ENCODE results near the gene NCAM2. TPM values are rescaled to one million over a fixed set of nuclear protein-coding genes. Genes with fewer than 3 reads are reported as not detected.

The NCAM2 gene
- total and polyA plus RNA-seq, 10 donors = 0.09 to 5.7 (median 1.0) TPM

GRCh38 chr21:21103692-21104091, 105.5 kb downstream of the NCAM2 start:
- Histone ChIP-seq H3K9me3 (no peaks in the 10 kb centered on the region), H3K36me3 (no peaks in the 10 kb centered on the region), H3K4me3 (no peak overlapping the region), H3K4me1 (no peaks in the 10 kb centered on the region), H3K27ac (no peak overlapping the region), H3K27me3 (replicated peaks in 1 of 7) (no peaks in the 10 kb centered on the region)
- DNase-seq = no peak
- intact Hi-C loops (cut with DNase I; ENCODE audit: low total_unique reads) = no loop called here
- WGBS, 5 donors = 69 to 87% (median 79%) methylated on average over 3 of the region's 3 CpGs
- no peak for TF ChIP-seq POLR2A (IDR thresholded peaks at IDR 0.05)
- no peak for TF ChIP-seq CTCF (IDR thresholded peaks at IDR 0.05 in 8 of 11, conservative IDR thresholded peaks at IDR 0.05 in 3 of 11)
- TF ChIP-seq POLR2AphosphoS5 (IDR thresholded peaks at IDR 0.05) = no peak

GRCh38 chr21:21109736-21110135, 111.5 kb downstream of the NCAM2 start:
- Histone ChIP-seq H3K9me3 (no peaks in the 10 kb centered on the region), H3K27me3 (replicated peaks in 1 of 7) (no peaks in the 10 kb centered on the region), H3K4me1 (no peaks in the 10 kb centered on the region), H3K4me3 (no peak overlapping the region), H3K36me3 (no peaks in the 10 kb centered on the region), H3K27ac (no peak overlapping the region)
- WGBS, 5 donors = 69 to 81% (median 80%) methylated on average over 4 of the region's 4 CpGs
- TF ChIP-seq POLR2AphosphoS5 (IDR thresholded peaks at IDR 0.05) = no peak
- no peak for TF ChIP-seq CTCF (IDR thresholded peaks at IDR 0.05 in 8 of 11, conservative IDR thresholded peaks at IDR 0.05 in 3 of 11)
- TF ChIP-seq POLR2A (IDR thresholded peaks at IDR 0.05) = no peak
- intact Hi-C loops (cut with DNase I; ENCODE audit: low total_unique reads) = no loop called here
- DNase-seq = no peak

- intact Hi-C loops (cut with DNase I; ENCODE audit: low total_unique reads) = no loop called here
- H3K9me3 ChIP-seq = no peaks in the 10 kb centered on the region
- TF ChIP-seq CTCF (IDR thresholded peaks at IDR 0.05 in 8 of 11, conservative IDR thresholded peaks at IDR 0.05 in 3 of 11) (no peak), POLR2AphosphoS5 (IDR thresholded peaks at IDR 0.05) (no peak), POLR2A (IDR thresholded peaks at IDR 0.05) (no peak)
- H3K27me3 ChIP-seq (replicated peaks in 1 of 7) = no peaks in the 10 kb centered on the region
- 75 to 88% (median 80%) methylated on average over 8 of the region's 8 CpGs for WGBS, 5 donors
- no peaks in the 10 kb centered on the region for H3K36me3 ChIP-seq
- H3K27ac ChIP-seq = no peak overlapping the region
- H3K4me1 ChIP-seq = no peaks in the 10 kb centered on the region
- H3K4me3 ChIP-seq = no peak overlapping the region
- DNase-seq = no peak
Observed at GRCh38 chr21:21111309-21111920, 113.2 kb downstream of the NCAM2 start.

- no peak for DNase-seq
- H3K9me3 ChIP-seq = no peaks in the 10 kb centered on the region
- no peak overlapping the region for H3K4me3 ChIP-seq
- intact Hi-C loops (cut with DNase I; ENCODE audit: low total_unique reads) = no loop called here
- H3K27ac ChIP-seq = no peak overlapping the region
- 83 to 93% (median 90%) methylated on average over 4 of the region's 4 CpGs for WGBS, 5 donors
- TF ChIP-seq POLR2AphosphoS5 (IDR thresholded peaks at IDR 0.05) (no peak), CTCF (IDR thresholded peaks at IDR 0.05 in 8 of 11, conservative IDR thresholded peaks at IDR 0.05 in 3 of 11) (no peak), POLR2A (IDR thresholded peaks at IDR 0.05) (no peak)
- H3K4me1 ChIP-seq = no peaks in the 10 kb centered on the region
- H3K27me3 ChIP-seq (replicated peaks in 1 of 7) = no peaks in the 10 kb centered on the region
- no peaks in the 10 kb centered on the region for H3K36me3 ChIP-seq
Observed at GRCh38 chr21:21114461-21114860, 116.3 kb downstream of the NCAM2 start.
